Suppressor macrophage treated with lipopolysaccharide for 1 hour (primary cell): ENCODE results near the gene CLDN17.

Source experiments
- DNase-seq, 3 donors: peaks; one replicate each; pipeline ENCODE4 v3.0.0-alpha.2; 2020 to 2022

Gene CLDN17, protein sequence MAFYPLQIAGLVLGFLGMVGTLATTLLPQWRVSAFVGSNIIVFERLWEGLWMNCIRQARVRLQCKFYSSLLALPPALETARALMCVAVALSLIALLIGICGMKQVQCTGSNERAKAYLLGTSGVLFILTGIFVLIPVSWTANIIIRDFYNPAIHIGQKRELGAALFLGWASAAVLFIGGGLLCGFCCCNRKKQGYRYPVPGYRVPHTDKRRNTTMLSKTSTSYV

DNA sequence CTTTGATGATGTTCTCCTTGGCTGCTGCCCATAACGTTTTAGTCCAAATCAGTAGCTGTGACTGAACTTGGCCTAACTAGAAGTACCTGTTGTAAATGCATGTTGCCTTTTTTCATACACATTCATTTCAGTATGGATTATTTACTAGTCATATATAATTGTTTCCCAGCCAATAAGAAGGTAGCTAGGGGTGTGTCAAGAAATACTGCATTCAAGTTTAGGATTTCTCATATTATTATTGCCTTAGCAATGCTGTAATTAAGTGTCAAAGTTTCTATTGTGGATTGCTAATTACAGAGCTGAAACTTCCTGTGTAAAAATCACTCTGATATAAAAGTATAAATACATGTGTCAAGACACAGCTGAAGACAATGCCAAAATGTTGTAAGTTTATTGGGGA, at the start of gene CLDN17:
Gene CLDN17, minus strand, starts transcription at position 101 of the 400 bp plus-strand sequence. CDS start 188 bp downstream, outside the sequence.
- no peak for DNase-seq

DNA sequence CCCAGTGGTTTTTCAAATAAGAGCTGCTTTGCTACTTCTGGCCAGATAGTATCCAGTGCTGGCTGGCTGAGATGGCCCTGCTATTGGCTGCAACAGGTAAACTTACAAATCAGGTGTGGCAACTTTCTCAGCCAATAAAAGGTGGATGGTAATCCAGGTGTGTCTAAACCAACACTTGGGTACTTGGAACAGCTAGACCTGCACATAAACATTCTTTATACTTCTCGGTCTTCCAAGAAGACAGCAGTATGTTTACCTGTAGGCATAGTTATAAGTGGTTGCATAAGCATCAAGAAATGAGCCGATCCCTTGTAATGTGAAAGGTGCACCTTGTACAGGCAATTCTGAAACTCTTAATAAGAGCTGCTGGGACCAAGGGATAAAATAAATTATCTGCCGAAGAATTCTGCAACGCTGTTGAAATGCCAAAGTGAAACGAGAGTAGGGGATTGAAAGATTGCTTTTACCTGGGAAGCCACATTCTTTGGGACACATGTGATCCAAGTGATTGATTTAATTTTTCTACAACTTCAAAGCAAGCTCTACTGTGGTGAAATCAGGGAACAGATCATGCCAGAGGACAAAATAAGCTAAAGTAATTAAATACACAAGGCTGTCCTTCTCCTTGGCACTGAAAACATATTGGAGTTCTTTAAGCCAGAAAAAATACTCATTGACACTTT, 49.6 kb upstream of the CLDN17 start, which contains the start of gene CLDN8:
Gene CLDN8, minus strand, starts transcription at position 57 of the 683 bp plus-strand sequence. CDS start 172 bp downstream, outside the sequence.
- DNase-seq, result no peak

DNA sequence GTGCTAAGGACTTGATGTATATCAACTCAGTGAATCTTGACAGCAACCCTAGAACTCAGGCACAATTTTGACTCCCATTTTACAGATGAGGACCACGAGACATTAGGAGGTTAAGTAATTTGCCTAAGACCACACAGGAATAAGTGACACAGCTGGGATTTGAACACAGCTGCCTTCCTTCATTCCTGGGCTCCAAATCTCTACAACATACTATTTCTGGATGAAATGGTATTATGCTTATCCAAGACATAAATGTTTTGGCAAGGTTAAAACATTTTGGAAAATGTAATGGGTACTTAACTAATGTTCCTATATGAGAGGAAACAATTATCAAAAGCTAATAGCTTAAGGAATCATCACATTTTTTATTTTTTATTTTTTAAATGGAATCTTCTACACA, 44.5 kb upstream of the CLDN17 start:
- DNase-seq, result no peak

DNA sequence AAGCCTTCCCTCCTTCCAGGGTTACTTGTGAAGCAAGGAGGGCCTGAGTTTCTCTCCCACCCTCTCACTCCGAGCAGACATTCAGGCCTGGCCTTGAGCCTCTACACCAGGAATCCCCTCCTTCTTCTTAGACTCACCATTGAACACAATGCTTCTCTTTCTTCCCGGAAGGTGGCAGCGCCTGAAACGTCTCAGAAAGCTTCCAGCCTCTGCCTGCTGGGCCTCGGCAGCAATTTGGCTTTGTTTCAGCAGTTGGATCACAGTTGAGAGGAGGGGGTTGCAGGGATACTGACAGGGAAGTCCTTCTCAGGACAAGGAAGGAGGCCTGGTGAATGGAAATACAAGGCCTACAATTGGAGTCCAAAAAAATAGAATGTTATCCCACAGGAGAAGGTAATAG, 43.0 kb upstream of the CLDN17 start:
- DNase-seq, result no peak

DNA sequence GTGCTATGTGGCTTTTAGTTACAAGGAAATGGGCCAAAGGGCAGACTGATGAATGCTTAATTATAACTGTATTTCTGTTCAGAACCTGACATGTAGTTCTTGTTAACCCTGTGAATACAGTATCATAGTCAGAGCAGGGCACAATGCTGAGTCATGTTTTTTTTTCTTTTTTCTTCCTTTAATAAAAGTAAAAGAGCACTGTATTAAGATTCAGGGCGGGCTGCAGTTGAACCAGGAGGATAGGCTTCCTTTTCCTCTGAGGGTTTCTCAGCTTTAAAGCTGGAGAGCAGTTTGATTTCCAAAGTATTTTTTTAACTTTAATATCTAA, 40.6 kb upstream of the CLDN17 start:
- DNase-seq, result no peak

DNA sequence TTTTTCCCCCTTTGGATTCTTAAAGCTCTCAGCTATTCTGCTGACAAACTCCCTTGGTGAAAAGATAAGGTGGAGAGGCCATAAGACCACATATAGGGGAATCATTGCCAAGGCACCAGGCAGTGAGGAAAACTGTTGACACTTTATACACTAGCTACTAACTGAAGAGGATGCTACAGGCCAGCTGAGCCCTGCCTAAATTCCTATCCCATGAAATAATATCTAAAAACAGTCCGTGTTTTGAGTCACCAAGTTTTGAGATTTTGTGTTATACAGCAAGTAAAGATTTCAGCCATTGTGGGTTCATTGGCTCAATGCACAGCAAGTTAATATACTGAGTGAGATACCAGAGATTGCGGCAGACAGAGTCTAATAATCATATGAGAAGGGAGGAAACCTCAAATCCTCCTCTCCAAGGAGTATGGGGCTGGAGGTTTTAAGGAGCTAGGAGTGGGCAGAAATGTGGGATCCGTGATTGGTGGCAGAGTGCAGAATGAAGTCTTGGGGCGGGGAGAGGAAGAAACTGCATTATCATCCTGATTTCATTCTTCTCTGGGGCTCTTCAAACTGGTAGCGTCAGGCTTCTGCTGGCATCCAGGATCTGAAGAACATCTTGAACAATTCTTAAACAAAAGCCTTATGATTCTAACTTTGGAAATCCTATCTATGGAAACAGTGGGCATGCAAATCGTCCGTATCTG, 40.1 kb upstream of the CLDN17 start:
- DNase-seq, result no peak

DNA sequence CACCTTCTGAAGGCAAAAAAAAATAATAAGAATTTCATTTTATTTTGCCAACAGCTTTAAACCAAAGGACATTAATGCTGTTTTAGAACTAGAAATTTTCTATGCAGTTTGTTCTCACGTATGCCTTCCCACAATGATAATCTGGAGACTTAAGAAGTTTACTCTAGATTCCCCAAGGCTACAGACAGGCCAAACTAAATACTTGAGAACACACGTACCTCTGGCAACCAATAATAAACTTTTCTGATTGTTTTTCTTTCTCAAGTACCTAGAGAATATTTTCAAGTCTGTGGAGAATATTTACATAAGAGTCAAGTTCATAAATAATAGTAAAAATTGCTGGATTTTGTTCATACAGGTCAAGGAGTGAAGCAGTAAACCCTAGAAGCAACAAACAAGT, 33.4 kb upstream of the CLDN17 start:
- no peak for DNase-seq

DNA sequence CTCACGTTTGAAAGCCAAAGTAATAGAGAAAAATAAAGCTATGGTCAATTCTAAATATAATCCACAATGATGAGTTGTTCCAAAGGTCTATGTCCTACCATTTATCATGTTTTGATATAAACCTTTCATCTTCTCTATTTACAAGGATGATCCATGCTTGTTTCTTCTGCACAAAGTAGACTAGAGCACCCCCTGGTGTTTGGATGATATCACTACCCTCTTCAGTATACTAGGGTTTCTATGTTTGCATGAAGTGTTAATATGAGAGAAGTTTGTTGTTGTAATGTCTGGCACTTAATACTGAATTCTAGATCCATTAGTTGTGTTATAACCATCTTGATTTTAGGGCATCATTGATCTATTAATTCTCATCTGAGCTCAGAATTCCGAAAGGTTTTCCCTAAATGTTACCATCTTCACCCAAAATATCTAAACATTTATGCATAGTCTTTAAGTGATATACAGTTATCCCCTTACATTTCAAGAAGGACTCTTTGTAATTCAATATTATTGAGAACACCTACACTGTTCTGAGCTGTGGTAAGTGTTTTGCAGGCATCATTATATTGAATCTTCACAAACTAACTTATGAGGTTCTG, 28.2 kb upstream of the CLDN17 start:
- peak; percentile 43 to 59 (median 52) for DNase-seq

DNA sequence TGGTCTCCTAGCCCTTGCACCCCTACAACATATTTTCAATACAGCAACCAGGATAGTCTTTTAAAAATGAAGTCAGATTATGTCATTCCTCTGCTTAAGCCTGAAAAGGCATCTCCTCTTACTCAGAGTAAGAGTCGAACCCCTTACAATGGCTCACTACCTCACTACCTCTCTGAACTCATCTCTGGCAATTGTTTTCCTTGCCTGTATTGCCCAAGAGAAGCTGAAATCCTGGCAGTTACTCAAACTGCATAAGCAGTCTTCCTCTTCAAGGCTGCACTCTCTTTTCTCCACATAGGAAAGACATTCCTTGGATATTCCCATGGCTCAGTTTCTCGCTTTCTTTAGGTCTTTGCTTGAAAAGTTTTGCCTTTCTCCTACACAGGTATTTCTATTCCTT, 26.6 kb upstream of the CLDN17 start:
- DNase-seq, result no peak

DNA sequence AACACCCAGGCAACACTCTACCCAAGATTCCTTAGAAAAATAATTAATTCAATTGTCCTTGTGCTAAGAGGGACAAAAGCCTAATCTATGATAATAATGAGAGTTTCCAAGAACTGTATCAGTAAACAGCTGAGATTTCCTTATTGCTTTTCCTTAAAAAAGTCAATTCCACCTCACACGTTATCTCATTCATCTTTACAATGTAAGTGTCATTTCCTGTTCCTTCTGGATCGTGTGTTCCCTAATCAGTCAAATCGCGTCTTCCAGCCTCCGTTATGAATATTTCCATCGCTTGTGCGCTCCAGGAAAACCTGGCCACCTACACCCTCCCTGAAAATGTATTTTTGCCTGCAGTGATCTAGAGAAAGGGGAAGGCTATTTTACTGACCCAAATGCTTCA, 23.9 kb upstream of the CLDN17 start:
- no peak for DNase-seq

DNA sequence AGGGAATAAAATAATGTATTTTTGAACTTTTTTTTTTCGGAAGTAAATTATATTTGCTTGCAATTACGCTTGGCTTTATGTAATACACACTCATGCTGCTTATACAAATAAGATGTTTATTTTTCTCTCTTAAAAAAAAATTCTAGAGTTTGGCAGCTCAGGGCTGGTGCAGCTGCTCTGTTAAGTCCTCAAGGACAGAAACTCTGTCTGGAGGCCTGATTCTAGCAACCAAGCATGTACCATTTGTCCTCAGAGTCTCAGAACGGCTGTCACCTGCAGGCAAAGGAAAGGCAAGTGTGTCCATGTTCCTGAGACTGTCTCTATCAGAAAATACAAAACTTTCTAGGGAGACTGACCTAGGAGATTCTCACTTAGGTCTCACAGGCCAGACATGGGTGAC, 23.2 kb upstream of the CLDN17 start:
- DNase-seq, result no peak

DNA sequence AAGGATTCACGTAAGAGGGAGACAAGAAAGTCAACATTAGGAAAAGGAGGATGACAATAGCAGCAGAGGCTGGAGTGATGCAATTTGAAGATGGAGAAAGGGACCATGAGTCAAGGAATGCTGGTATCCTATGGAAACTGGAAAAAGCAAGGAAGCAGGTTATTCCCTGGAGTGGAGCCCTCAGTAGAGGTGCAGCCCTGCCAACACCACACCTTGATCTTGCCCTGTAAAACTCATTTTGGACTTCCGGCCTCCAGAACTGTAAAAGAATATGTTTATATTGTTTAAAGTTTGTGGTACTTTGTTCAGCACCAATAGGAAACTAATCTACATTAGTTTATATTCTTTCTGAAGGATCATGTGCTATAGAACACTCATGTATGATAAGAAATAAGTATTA, 19.6 kb upstream of the CLDN17 start:
- DNase-seq, result no peak

DNA sequence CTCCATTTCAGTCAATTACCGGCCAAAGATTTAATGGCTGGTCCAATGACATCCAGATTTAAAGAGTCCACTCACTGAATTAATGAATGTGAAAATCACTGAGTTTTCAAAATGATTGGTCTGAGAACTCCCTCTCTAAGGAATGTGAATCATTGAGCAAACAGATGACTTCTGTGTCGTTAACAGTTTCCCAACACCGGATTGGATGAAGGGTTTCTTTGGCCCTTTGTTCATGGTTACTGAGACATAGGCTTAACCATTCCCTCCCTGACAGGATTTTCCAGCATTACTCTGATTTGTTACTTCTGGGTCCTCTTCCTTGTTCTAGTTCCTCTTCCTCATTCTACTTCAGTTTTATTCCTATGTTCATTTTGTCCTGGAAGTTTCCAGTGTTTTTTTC, 1.5 kb upstream of the CLDN17 start:
- DNase-seq, result peak in 1 of 3 donors; percentile 0

DNA sequence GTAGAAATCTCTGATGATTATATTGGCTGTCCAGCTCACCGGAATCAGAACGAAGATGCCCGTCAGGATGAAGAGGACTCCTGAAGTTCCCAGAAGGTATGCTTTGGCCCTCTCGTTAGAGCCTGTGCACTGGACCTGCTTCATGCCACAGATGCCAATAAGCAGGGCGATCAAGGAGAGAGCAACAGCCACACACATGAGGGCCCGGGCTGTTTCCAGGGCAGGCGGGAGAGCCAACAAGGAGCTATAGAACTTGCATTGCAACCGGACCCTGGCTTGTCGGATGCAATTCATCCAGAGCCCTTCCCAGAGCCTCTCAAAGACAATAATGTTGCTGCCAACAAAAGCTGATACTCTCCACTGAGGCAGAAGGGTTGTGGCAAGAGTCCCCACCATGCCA, 434 bp downstream of the CLDN17 start:
- no peak for DNase-seq

DNA sequence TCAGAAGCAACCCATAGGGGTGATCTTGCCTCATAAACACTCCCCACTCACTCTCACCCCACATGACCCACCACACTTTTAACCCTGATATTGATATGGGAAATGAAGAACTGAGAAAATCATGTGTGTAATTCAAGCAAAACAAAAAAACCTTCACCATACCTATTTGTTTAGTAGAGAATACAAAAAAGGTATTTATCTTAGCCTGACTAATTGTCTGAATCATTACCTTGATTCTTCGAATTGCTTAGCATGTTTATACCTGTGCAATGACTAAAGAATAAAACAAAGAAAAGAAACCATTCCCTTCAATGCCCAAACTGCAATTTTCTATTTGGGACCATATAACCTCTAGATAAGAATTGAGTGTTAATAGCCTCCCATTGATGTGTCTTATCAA, 1.8 kb downstream of the CLDN17 start:
- DNase-seq, result no peak

DNA sequence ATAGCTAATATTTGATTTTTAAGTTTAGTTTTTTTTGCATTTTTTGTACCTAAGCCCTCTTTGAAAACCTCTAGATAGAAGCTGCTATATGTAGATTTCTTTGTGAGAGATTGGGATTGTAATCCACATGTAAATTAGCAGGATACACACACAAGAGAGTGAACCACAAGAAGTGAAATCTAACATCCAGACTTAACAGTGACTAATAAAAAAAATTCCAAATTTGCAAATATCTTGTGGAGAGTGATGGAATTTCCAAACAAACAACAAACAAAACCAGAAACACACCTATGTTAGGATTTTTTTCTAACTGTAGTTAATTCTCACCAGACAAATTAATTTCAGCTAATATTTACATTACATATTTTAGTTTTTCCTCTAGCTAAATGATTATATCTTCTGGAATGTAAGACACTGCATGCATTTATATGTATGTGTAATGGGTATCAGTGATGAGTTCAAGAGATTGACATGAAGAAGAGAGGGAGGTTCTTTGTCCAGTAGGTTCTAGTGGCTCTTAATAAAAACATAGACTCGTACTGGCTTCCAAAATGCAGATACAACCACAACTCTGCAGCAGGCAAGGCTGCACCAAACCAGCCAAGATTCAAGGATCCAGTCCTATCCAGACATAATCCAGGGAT, 12.8 kb downstream of the CLDN17 start:
- no peak for DNase-seq

DNA sequence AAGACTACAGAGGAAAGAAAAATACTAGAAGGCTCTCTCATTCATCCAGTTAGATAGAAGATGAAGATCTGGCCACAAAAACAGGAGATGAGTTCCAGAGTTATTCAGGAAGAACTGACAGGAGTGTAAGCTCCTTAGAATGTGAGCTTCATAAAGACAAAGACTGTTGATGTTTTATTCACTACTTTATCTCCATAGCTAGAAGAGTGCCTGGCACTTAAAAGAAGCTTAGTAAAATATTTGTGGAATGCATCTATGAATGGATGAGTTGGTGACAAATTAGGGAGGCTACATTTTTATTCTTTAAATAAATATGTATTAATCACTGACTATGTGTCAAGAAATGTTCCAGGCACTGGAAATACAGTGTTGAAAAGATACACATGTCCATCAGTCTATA, 13.8 kb downstream of the CLDN17 start:
- DNase-seq, result no peak

DNA sequence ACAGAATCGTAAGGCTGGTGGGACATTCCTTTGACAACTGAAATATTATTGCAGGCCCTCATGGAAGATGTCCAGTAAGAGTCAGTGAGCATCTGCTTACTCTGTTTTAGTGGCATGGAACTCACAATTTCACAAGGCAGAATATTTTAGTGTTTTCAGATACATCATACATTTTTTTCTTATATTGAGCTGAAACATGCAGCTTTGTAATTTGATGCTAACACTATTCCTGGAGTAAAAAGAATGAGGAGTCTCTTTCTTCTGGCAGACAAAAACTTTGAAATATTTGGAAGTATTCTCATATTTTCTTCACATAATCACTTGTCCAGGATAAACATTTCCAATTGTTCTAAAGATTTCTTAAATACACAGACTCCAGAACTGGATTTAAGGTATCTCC, 17.7 kb downstream of the CLDN17 start:
- no peak for DNase-seq

DNA sequence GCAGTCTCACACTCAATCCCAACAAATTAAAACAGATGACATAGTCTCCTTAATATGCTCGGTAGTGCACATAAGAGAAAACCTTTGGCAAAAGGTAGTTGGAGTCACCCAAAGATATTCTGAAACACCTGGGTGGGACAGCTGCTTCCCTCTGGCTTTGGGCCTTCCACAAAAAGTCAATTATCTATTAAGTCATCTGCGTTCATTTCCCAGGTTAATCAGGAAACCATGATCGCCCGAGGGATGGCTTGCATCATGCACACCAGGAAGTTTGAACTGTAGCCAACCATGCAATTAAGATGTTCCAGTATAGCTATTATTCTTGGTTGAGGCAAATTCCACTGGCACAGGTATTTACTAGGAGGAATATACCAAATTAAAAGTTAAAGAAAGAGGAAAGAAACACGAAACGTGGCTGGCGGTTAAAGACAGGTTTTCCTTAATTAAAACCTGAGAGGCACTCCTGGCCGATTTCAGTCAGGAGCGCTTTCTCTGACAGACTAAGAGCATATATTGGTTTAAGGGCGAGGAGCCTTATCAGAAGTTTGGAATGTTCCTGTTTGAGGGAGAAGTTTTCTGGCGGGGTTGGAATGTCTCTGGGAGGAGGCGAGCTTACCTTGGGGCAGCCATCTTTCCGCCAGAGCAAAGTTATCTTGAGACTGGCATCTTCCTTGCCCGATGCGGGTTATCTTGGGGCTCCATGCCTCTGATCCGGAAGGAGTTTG, 19.9 kb downstream of the CLDN17 start:
- no peak for DNase-seq

DNA sequence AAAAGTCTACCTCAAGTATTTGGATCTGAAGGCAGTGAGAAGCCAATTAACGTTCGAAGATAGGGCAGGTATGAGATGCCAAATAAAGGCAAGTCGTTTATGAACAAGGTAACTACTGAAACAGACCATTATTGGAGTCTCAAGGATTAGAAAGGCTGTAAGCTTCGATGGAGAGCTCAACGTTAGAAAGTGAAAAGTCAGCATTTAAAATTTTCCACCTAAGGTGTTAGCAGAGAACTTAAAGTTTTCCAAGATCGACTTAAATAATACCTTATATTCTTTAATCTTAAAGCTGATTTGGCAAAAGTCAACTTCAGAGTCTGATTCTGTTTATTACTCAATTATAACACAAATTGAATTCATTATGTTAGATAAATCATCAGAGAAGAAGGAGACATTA, 28.1 kb downstream of the CLDN17 start:
- DNase-seq, result no peak

DNA sequence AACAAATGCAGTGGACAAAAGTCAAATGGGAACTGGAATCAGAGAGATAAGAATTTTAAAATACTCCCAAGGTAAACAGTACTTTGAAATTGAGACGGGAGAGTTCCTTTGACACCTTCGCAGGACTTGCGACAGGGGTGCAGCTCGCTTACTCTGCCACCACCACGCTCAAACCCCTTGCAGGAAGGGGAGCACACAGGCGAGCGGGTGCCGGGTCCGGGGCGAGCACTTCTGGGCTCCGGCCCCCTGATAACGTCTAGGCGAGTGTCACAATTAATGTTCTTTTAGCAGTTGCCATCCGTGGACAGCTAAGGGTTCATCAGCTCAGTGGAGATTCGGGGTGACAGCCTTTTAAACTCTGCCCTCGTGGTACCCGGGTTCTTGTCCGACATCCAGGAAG, 37.4 kb downstream of the CLDN17 start:
- no peak for DNase-seq

DNA sequence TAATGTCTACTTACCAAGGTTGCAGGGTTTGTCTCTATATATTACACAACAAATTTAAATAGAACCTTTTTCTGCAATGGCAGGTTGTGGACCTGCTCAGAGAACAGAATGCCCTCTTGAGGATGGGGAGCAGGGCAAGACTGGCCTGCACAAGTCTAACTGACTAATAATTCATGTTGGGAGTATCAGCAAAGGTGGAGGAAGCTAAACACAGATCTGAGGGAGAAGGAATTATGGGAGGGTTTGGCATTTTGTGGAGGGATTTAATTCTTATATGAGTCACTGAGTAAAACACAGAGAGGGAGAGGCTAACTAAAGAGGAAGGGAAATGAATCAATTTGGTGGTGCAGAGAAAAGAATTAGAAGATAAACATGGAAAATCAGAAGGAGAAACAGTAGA, 40.0 kb downstream of the CLDN17 start:
- DNase-seq, result no peak

DNA sequence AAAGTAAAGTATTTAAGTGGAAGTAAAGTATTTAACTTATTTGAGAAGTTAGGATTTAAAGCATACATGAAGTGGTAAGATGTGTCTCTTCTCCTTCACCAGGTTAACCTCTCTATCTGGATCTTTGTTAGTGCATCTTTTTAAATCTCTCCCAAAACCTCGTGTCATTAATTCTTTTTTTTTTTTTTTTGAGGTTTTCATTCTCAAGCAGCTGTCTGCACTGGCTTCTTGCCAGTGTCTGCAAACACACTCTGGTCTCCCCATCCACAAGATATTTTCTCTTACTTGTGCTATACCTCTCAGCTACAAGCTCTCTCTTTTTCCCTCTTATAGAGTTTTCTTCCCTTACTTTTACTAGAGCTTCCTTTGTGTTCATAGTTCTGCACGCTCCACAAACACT, 49.0 kb downstream of the CLDN17 start:
- DNase-seq, result no peak
